Breast epithelium (tissue), 3 donors: ENCODE results near the gene DLD.

Experiments used
- CTCF ChIP-seq, 3 donors: fragments of 450-650 bp; IDR thresholded peaks; one replicate each; pipeline ENCODE4 v1.5.1; 2016 to 2017; ENCODE audit warnings: antibody characterized with exemption in 3 of 3, mild to moderate bottlenecking in 3 of 3, moderate library complexity in 3 of 3
- POLR2A ChIP-seq: fragments of 450-650 bp; IDR thresholded peaks from one replicate; pipeline ENCODE4 v1.6.1; 2016; ENCODE audit warnings: antibody characterized with exemption, mild to moderate bottlenecking, moderate library complexity
- POLR2AphosphoS5 ChIP-seq, 3 donors: sonication (generic); formaldehyde crosslinking; IDR thresholded peaks; one replicate each; pipeline ENCODE4 v1.6.1; 2017; ENCODE audit warnings: antibody characterized with exemption in 3 of 3

- TF ChIP-seq POLR2AphosphoS5 (IDR thresholded peaks at IDR 0.05) (no peak), CTCF (IDR thresholded peaks at IDR 0.05) (no peak), POLR2A (no peak)
These were observed 29.9 kb upstream of the DLD start for GRCh38 chr7:107860981-107861652.
